NCI-H748 (cell line): ENCODE results near the gene RASA4.
"Not testable (repeated sequence)": the region's sequence is repeated elsewhere in the genome, so short reads cannot be mapped to it uniquely, and the experiment has no call there.

Experiments used
- DNase-seq: peaks from one replicate; lab custom pipeline; 2025; ENCODE audit not compliant: unreplicated experiment; lab: John Stamatoyannopoulos, UW

The RASA4 gene

GRCh38 chr7:102544372-102544771 is 72.2 kb downstream of the RASA4 start:
- not testable (repeated sequence) for DNase-seq

GRCh38 chr7:102543596-102543995 is 73.0 kb downstream of the RASA4 start, which contains the start of gene UPK3BL2:
UPK3BL2 (minus strand) TSS chr7:102543696; CDS start chr7:102543636, 60 bp downstream.
- DNase-seq, result not testable (repeated sequence)

- not testable (repeated sequence) for DNase-seq
Observed at GRCh38 chr7:102542771-102543170, 73.8 kb downstream of the RASA4 start.

- DNase-seq, result not testable (repeated sequence)
Observed at GRCh38 chr7:102542083-102542482, 74.5 kb downstream of the RASA4 start.

DNA sequence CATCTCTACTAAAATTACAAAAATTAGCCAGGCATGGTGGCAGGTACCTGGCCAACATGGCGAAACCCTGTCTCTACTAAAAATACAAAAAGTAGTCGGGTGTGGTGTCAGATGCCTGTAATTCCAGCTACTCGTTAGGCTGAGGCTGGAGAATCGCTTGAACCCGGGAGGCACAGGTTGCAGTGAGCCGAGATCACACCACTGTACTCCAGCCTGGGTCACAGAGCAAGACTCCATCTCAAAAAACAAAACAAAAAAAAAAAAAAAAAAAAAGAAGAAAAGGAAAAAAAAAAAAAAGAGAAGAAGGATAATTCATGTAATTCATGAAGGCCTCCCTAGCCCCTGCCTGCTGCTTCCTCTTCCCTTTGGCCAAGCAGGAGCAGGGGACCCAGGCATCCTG is 76.0 kb downstream of the RASA4 start:
- not testable (repeated sequence) for DNase-seq

DNA sequence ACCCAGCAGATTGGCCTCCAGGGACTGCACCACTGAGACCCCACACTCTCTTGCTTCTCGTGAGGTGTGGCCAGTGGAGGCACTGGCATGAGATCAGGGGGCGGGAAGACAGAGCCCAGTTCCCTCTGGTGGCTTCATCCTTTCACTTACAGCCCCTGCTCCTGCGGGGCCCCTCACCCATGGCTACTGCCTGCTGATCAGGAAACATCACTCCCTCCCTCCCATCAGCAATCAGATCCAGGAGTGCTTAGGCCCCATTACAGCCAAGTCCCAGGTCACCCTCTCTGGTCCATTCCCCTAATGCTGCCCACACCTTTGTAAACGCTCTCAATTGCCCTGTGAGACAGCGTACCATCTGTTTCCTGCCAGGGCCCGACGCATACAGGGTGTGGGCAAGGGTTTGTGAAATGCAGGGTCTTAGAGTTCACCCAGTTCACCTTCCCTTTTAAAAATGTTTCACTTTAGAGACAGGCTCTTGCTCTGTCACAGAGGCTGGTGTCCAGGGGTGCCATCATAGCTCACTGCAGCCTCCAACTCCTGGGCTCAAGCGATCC is 81.4 kb downstream of the RASA4 start:
- DNase-seq, result not testable (repeated sequence)

- not testable (repeated sequence) for DNase-seq
Observed at GRCh38 chr7:102532127-102532526, 84.4 kb downstream of the RASA4 start.

DNA sequence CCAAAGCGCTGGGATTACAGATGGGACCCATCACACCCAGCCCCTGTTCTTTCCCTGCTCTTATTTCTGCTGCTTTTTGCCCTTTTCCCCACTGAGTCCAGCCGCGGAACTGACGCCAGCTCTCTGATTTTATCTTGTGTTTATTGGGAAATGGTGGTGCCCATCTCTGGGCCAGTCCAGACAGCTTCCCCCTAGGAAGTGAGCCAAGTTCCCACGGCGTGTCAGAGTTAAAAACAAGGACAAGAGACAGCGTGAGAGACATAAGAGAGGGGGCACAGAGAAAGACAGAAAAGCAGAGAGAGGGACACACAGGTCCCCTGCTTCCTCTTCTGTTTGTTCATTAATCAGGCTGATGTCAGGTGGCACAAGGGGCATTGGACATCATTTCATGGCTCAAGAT is 85.0 kb downstream of the RASA4 start:
- not testable (repeated sequence) for DNase-seq

DNA sequence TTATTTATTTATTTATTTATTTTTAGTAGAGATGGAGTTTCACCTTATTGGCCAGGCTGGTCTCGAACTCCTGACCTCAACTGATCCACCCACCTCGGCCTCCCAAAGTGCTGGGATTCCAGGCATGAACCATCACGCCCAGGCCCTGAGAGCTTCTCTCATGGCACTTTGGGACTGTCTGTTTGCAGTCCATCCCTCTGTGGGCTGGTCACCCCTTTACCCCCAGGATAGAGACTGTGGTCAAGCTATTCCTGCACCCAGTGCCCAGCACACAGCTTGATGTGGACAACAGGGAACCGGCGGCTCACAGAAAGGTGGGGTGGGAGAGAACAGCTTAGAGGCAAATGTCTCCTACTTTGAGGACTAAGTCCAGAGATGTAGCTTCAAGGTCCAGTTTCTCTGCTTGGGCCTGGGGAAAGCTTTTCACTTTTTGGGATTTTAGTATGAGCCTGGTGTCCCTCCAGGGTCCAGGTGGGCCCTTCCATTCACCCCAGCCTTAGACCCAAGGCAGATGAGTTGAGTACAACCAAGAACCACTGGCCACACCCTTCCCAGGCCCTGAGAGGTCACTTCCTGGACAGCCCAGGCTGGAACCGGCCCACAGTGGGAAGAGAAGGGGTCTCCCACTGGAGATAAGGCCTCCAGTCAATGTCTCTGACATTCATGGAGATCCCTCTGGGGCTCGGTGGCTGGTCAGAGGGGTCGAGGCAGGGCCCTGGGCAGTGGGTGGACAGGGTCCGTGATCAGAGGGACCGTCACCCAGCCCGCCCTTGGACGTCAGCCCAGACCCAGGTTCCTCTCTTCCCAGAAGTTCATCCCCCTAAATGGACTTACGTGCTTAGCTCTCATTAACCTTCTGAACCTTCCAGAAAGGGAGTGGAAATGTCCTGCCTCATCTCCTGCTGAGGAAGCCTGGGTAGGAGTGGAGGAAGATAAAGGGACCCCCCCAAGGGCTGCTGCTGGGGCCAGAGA is 88.4 kb downstream of the RASA4 start:
- DNase-seq, result not testable (repeated sequence)

DNA sequence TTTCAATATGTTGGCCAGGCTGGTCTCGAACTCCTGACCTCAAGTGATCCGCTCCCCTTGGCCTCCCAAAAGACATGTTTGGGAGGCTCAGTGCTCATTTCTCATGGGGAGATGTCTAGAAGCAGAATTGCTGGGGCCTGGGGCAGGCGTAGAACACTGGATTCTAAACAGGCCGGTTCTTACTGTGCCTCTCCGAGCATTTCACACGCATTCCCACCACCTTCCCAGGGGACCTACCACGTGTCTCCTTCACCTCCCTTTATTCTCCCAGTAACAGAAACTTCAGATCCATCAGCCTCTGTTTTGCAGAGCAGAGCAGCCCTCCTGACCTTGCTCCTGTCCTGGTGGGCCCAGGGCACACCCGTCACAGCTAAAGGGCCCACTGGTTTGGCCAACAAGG is 89.4 kb downstream of the RASA4 start:
- DNase-seq, result not testable (repeated sequence)

GRCh38 chr7:102524803-102525202 is 91.8 kb downstream of the RASA4 start:
- DNase-seq, result not testable (repeated sequence)
